Chondrocyte (in vitro differentiated cells): ENCODE data around the gene GPX6. TPM values are rescaled to one million over a fixed set of nuclear protein-coding genes. Genes with fewer than 3 reads are reported as not detected.
"Not testable (repeated sequence)": the region's sequence is repeated elsewhere in the genome, so short reads cannot be mapped to it uniquely, and the experiment has no call there.

Source experiments
- DNase-seq: peaks from one replicate; pipeline ENCODE4 v3.0.0; 2021; ENCODE audit warnings: mixed read lengths, low spot score
- H3K27ac Mint-ChIP-seq: one replicate; pipeline ENCODE4 v1.8.0; 2021; ENCODE audit warnings: mild to moderate bottlenecking, moderate library complexity, mixed read lengths; ENCODE audit not compliant: unreplicated experiment
- H3K27me3 Mint-ChIP-seq: 2 replicates; pipeline ENCODE4 v1.8.0; 2021; ENCODE audit warnings: low read depth, mixed read lengths
- H3K36me3 Mint-ChIP-seq: 2 replicates; pipeline ENCODE4 v1.8.0; 2021; ENCODE audit warnings: low read depth, mixed read lengths
- H3K4me1 Mint-ChIP-seq: 2 replicates; pipeline ENCODE4 v1.8.0; 2021; ENCODE audit warnings: low read depth, mild to moderate bottlenecking, mixed read lengths
- H3K4me3 Mint-ChIP-seq: one replicate; pipeline ENCODE4 v1.8.0; 2021; ENCODE audit warnings: mild to moderate bottlenecking, moderate library complexity, mixed read lengths; ENCODE audit not compliant: unreplicated experiment
- H3K9me3 Mint-ChIP-seq: 2 replicates; pipeline ENCODE4 v1.8.0; 2021; ENCODE audit warnings: low read depth, mixed read lengths
- total RNA-seq: library from RNA; stranded (reverse); gene quantifications from 3 replicates; pipeline ENCODE4 v1.2.1, GENCODE V29; 2021
- TF ChIP-seq, protein P1 (sequence below): fragments of 200-600 bp; sonication (generic); IDR thresholded peaks from 2 replicates; pipeline ENCODE4 v1.5.0; 2021; ENCODE audit warnings: antibody characterized with exemption, mild to moderate bottlenecking, moderate library complexity

GPX6 gene
- total RNA-seq, 1 donor from 2014 or later = not detected

- Mint-ChIP-seq H3K27ac (no peak overlapping the region), H3K27me3 (peaks cover 48% of the 10 kb centered on the region), H3K36me3 (no peaks in the 10 kb centered on the region), H3K4me3 (no peak overlapping the region), H3K9me3 (no peaks in the 10 kb centered on the region), H3K4me1 (no peaks in the 10 kb centered on the region)
- TF ChIP-seq, protein P1, sequence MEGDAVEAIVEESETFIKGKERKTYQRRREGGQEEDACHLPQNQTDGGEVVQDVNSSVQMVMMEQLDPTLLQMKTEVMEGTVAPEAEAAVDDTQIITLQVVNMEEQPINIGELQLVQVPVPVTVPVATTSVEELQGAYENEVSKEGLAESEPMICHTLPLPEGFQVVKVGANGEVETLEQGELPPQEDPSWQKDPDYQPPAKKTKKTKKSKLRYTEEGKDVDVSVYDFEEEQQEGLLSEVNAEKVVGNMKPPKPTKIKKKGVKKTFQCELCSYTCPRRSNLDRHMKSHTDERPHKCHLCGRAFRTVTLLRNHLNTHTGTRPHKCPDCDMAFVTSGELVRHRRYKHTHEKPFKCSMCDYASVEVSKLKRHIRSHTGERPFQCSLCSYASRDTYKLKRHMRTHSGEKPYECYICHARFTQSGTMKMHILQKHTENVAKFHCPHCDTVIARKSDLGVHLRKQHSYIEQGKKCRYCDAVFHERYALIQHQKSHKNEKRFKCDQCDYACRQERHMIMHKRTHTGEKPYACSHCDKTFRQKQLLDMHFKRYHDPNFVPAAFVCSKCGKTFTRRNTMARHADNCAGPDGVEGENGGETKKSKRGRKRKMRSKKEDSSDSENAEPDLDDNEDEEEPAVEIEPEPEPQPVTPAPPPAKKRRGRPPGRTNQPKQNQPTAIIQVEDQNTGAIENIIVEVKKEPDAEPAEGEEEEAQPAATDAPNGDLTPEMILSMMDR = no peak
- DNase-seq = no peak
These were observed 38.6 kb upstream of the GPX6 start for GRCh38 chr6:28553986-28554881.

DNA sequence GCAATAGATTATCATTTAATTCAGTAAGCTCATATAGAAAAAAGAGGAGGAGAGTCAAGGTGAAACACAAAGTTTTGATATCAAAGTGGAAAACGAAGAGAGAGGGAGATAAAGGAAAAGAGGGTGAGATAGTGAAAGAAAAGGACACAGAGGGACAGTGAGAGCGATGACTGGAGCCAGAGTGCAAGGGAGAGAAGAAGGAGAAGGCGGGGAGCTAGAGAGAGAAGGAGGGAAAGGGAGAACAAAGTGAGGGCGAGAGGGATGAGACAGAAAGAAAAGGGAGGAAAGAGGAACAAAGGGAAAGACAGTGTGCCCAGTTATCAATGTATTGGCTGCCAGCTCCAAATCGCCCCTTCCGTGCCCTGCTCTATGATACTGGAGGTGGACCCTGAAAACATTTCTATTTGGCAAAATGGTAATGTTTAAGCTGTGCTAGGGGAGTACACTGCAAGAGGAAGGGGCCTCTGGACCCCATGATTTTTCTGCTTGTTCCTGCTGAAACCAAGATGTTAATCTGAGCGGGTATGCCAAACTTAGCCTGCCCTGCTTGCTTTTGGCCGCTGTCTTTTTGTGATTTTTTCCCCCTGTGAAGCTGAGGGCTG is 37.9 kb upstream of the GPX6 start:
- DNase-seq = no peak
- TF ChIP-seq, protein P1 = no peak
- Mint-ChIP-seq H3K36me3 (no peaks in the 10 kb centered on the region), H3K4me1 (no peaks in the 10 kb centered on the region), H3K9me3 (no peaks in the 10 kb centered on the region), H3K4me3 (no peak overlapping the region), H3K27ac (no peak overlapping the region), H3K27me3 (peaks cover 46% of the 10 kb centered on the region)

DNA sequence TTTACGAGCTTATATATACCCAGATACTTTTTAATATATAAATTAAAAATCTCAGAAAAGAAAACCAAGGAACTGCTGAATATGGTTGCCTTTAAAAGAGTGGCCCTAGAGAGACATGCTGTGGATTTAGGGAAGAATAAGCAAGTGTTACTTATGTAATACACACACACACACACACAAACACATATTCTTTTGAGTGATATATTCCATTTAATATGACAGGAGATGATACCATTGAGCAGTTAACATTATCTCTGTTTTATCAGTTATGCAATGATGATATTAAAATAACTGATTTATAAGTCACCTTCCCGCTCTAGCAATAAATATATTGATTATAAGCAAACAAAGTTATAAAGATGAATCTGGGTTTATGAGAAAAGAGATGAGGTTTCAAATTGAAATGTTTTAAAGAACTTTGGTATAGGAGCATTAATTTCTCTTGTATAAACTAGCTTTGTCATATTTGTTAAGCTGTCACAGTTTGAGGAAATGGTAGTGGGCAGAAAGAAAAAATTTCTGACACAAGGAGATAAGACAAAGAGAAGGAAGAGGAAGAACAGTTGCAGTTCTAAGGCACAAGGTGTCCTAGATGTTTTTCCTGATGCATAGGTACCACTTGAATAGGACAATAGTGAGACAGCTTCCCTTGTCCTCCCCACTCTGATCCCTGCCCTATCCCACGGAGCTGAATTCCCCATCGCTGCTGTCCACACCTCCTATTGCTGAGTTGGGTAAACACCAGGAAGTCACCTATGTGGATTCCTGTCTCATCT is 36.5 kb upstream of the GPX6 start:
- Mint-ChIP-seq H3K9me3 (no peaks in the 10 kb centered on the region), H3K36me3 (no peaks in the 10 kb centered on the region), H3K27ac (no peak overlapping the region), H3K27me3 (peaks cover 45% of the 10 kb centered on the region), H3K4me3 (no peak overlapping the region), H3K4me1 (no peaks in the 10 kb centered on the region)
- TF ChIP-seq, protein P1 = no peak
- no peak for DNase-seq

GRCh38 chr6:28547003-28547402 is 31.4 kb upstream of the GPX6 start:
- peaks cover 30% of the 10 kb centered on the region for H3K27me3 Mint-ChIP-seq
- peaks cover 21% of the 10 kb centered on the region for H3K4me1 Mint-ChIP-seq
- H3K4me3 Mint-ChIP-seq, H3K27ac Mint-ChIP-seq, DNase-seq, H3K9me3 Mint-ChIP-seq, H3K36me3 Mint-ChIP-seq: not testable (repeated sequence)

GRCh38 chr6:28545955-28546354 is 30.4 kb upstream of the GPX6 start:
- Mint-ChIP-seq H3K27ac (no peak overlapping the region), H3K4me1 (peaks cover 21% of the 10 kb centered on the region), H3K36me3 (no peaks in the 10 kb centered on the region), H3K9me3 (peaks cover 4% of the 10 kb centered on the region), H3K27me3 (peaks cover 23% of the 10 kb centered on the region), H3K4me3 (no peak overlapping the region)
- no peak for DNase-seq
- TF ChIP-seq, protein P1 = no peak
